ENCODE results near the gene THBS3.
"Not testable (repeated sequence)": the region's sequence is repeated elsewhere in the genome, so short reads cannot be mapped to it uniquely, and the experiment has no call there.

Gene THBS3

GRCh38 chr1:155235375-155235774 is 27.7 kb upstream of the THBS3 start:
- DNase-seq (ENCODE audit: low read depth in 1 of 2, low spot score in 1 of 2) = not testable (repeated sequence)

GRCh38 chr1:155233502-155233901 is 25.8 kb upstream of the THBS3 start:
- not testable (repeated sequence) for DNase-seq (ENCODE audit: low read depth in 1 of 2, low spot score in 1 of 2)

GRCh38 chr1:155232001-155232978 is 24.6 kb upstream of the THBS3 start:
- DNase-seq (ENCODE audit: low read depth in 1 of 2, low spot score in 1 of 2) = not testable (repeated sequence)

GRCh38 chr1:155231302-155231701 is 23.6 kb upstream of the THBS3 start:
- DNase-seq (ENCODE audit: low read depth in 1 of 2, low spot score in 1 of 2) = not testable (repeated sequence)

- DNase-seq (ENCODE audit: low read depth in 1 of 2, low spot score in 1 of 2) = no peak
These were observed 20.4 kb upstream of the THBS3 start for GRCh38 chr1:155228096-155228427.

- DNase-seq (ENCODE audit: low read depth in 1 of 2, low spot score in 1 of 2) = peak; percentile 94 to 98
These were observed 19.8 kb upstream of the THBS3 start for GRCh38 chr1:155227261-155228095.

- no peak for DNase-seq (ENCODE audit: low read depth in 1 of 2, low spot score in 1 of 2)
These were observed 19.2 kb upstream of the THBS3 start for GRCh38 chr1:155226910-155227260.

- DNase-seq (ENCODE audit: low read depth in 1 of 2, low spot score in 1 of 2) = peak; percentile 68 to 71
These were observed 18.7 kb upstream of the THBS3 start for GRCh38 chr1:155226188-155226909.

- DNase-seq (ENCODE audit: low read depth in 1 of 2, low spot score in 1 of 2) = not testable (repeated sequence)
These were observed 17.7 kb upstream of the THBS3 start for GRCh38 chr1:155225404-155225759.

GRCh38 chr1:155223047-155223446 is 15.3 kb upstream of the THBS3 start:
- no peak for DNase-seq (ENCODE audit: low read depth in 1 of 2, low spot score in 1 of 2)

- not testable (repeated sequence) for DNase-seq (ENCODE audit: low read depth in 1 of 2, low spot score in 1 of 2)
These were observed 12.7 kb upstream of the THBS3 start for GRCh38 chr1:155220211-155220965.

GRCh38 chr1:155219592-155220031 is 11.9 kb upstream of the THBS3 start:
- no peak for DNase-seq (ENCODE audit: low read depth in 1 of 2, low spot score in 1 of 2)

GRCh38 chr1:155218854-155219591 is 11.3 kb upstream of the THBS3 start:
- DNase-seq (ENCODE audit: low read depth in 1 of 2, low spot score in 1 of 2) = no peak

- DNase-seq (ENCODE audit: low read depth in 1 of 2, low spot score in 1 of 2) = not testable (repeated sequence)
These were observed 7.0 kb upstream of the THBS3 start for GRCh38 chr1:155214702-155215101.

- not testable (repeated sequence) for DNase-seq (ENCODE audit: low read depth in 1 of 2, low spot score in 1 of 2)
These were observed 4.3 kb upstream of the THBS3 start for GRCh38 chr1:155212051-155212440.

GRCh38 chr1:155211381-155212050 is 3.8 kb upstream of the THBS3 start:
- DNase-seq (ENCODE audit: low read depth in 1 of 2, low spot score in 1 of 2) = not testable (repeated sequence)

- DNase-seq (ENCODE audit: low read depth in 1 of 2, low spot score in 1 of 2) = no peak
These were observed 2.8 kb upstream of the THBS3 start for GRCh38 chr1:155210314-155211104.

GRCh38 chr1:155209312-155209721 is 1.6 kb upstream of the THBS3 start:
- no peak for DNase-seq (ENCODE audit: low read depth in 1 of 2, low spot score in 1 of 2)
